Adipocyte (in vitro differentiated cells): ENCODE data around the gene KIF20B.

Experiments
- DNase-seq: peaks from one replicate; pipeline ENCODE4 v3.0.0-alpha.2; 2015; ENCODE audit warnings: low read depth
- H3K27me3 ChIP-seq: replicated peaks from 2 replicates; pipeline ENCODE4 v1.7.0; 2013; ENCODE audit warnings: mild to moderate bottlenecking, low read length, moderate library complexity; ENCODE audit not compliant: control insufficient read depth, insufficient read depth
- H3K36me3 ChIP-seq: 2 replicates; pipeline ENCODE4 v1.7.0; 2013; ENCODE audit warnings: low read length, mild to moderate bottlenecking, moderate library complexity; ENCODE audit not compliant: control insufficient read depth, insufficient read depth, severe bottlenecking
- H3K4me1 ChIP-seq: 2 replicates; pipeline ENCODE4 v1.7.0; 2013; ENCODE audit warnings: mild to moderate bottlenecking, low read length, moderate library complexity; ENCODE audit not compliant: control insufficient read depth, insufficient read depth
- H3K4me3 ChIP-seq: 2 replicates; pipeline ENCODE4 v1.7.0; 2013; ENCODE audit warnings: mild to moderate bottlenecking, low read length, moderate library complexity
- H3K9ac ChIP-seq: 2 replicates; pipeline ENCODE4 v1.7.0; 2013; ENCODE audit warnings: mild to moderate bottlenecking, low read length, moderate library complexity
- H3K9me3 ChIP-seq: 2 replicates; pipeline ENCODE4 v1.7.0; 2013; ENCODE audit warnings: mild to moderate bottlenecking, low read length, moderate library complexity; ENCODE audit not compliant: control insufficient read depth

The KIF20B gene

GRCh38 chr10:89701242-89702120, at the start of gene KIF20B:
TSS of gene KIF20B (plus strand) at chr10:89701590. CDS start at chr10:89705295, 3,705 bp downstream.
- peak; percentile 99 for DNase-seq
- Histone ChIP-seq H3K9me3 (no peaks in the 10 kb centered on the region), H3K27me3 (no peaks in the 10 kb centered on the region), H3K4me3 (peak within 1 kb of the TSS; percentile 98), H3K4me1 (peaks cover 11% of the 10 kb centered on the region), H3K9ac (peak within 1 kb of the TSS; percentile 91), H3K36me3 (no peaks in the 10 kb centered on the region)

- no peak for DNase-seq
- no peak overlapping the region for H3K9ac ChIP-seq
- H3K9me3 ChIP-seq: peaks cover 5% of the 10 kb centered on the region
- H3K4me3 ChIP-seq: no peak overlapping the region
- H3K27me3 ChIP-seq: no peaks in the 10 kb centered on the region
- no peaks in the 10 kb centered on the region for H3K36me3 ChIP-seq
- peaks cover 2% of the 10 kb centered on the region for H3K4me1 ChIP-seq
Observed at GRCh38 chr10:89651916-89652573, 49.3 kb upstream of the KIF20B start.

GRCh38 chr10:89652806-89653370, 48.5 kb upstream of the KIF20B start:
- H3K4me3 ChIP-seq: no peak overlapping the region
- peaks cover 2% of the 10 kb centered on the region for H3K4me1 ChIP-seq
- no peak overlapping the region for H3K9ac ChIP-seq
- DNase-seq: no peak
- H3K27me3 ChIP-seq: no peaks in the 10 kb centered on the region
- peaks cover 5% of the 10 kb centered on the region for H3K9me3 ChIP-seq
- H3K36me3 ChIP-seq: no peaks in the 10 kb centered on the region

GRCh38 chr10:89653410-89653869, 48.0 kb upstream of the KIF20B start:
- DNase-seq: no peak
- no peaks in the 10 kb centered on the region for H3K27me3 ChIP-seq

GRCh38 chr10:89655722-89656121, 45.7 kb upstream of the KIF20B start:
- Histone ChIP-seq H3K27me3 (no peaks in the 10 kb centered on the region), H3K4me3 (no peak overlapping the region), H3K4me1 (peaks cover 13% of the 10 kb centered on the region), H3K9me3 (no peaks in the 10 kb centered on the region), H3K9ac (no peak overlapping the region), H3K36me3 (no peaks in the 10 kb centered on the region)
- DNase-seq: no peak

More at GRCh38 chr10:89653410-89653869, 48.0 kb upstream of the KIF20B start:
- no peak overlapping the region for H3K4me3 ChIP-seq
- peaks cover 2% of the 10 kb centered on the region for H3K4me1 ChIP-seq
- no peak overlapping the region for H3K9ac ChIP-seq
- peaks cover 5% of the 10 kb centered on the region for H3K9me3 ChIP-seq
- no peaks in the 10 kb centered on the region for H3K36me3 ChIP-seq

- H3K4me3 ChIP-seq: no peak overlapping the region
- no peak for DNase-seq
Observed at GRCh38 chr10:89657302-89657701, 44.1 kb upstream of the KIF20B start.

GRCh38 chr10:89659143-89660131, 42.0 kb upstream of the KIF20B start:
- Histone ChIP-seq H3K9me3 (no peaks in the 10 kb centered on the region), H3K4me1 (peaks cover 11% of the 10 kb centered on the region), H3K9ac (no peak overlapping the region), H3K36me3 (no peaks in the 10 kb centered on the region), H3K27me3 (no peaks in the 10 kb centered on the region), H3K4me3 (peak overlapping the region; percentile 34)
- DNase-seq: peak; percentile 77

More at GRCh38 chr10:89657302-89657701, 44.1 kb upstream of the KIF20B start:
- no peak overlapping the region for H3K9ac ChIP-seq
- H3K9me3 ChIP-seq: no peaks in the 10 kb centered on the region
- no peaks in the 10 kb centered on the region for H3K36me3 ChIP-seq
- H3K4me1 ChIP-seq: peaks cover 13% of the 10 kb centered on the region
- no peaks in the 10 kb centered on the region for H3K27me3 ChIP-seq

GRCh38 chr10:89662596-89662995, 38.8 kb upstream of the KIF20B start:
- Histone ChIP-seq H3K36me3 (no peaks in the 10 kb centered on the region), H3K9me3 (no peaks in the 10 kb centered on the region), H3K4me3 (no peak overlapping the region), H3K9ac (no peak overlapping the region), H3K4me1 (peaks cover 11% of the 10 kb centered on the region), H3K27me3 (no peaks in the 10 kb centered on the region)
- DNase-seq: no peak

- Histone ChIP-seq H3K27me3 (no peaks in the 10 kb centered on the region), H3K9ac (no peak overlapping the region), H3K4me3 (no peak overlapping the region), H3K9me3 (no peaks in the 10 kb centered on the region), H3K36me3 (no peaks in the 10 kb centered on the region), H3K4me1 (peaks cover 11% of the 10 kb centered on the region)
- DNase-seq: no peak
Observed at GRCh38 chr10:89663144-89663543, 38.2 kb upstream of the KIF20B start.

GRCh38 chr10:89664203-89664602, 37.2 kb upstream of the KIF20B start:
- Histone ChIP-seq H3K9ac (no peak overlapping the region), H3K4me1 (peaks cover 6% of the 10 kb centered on the region), H3K4me3 (no peak overlapping the region), H3K9me3 (no peaks in the 10 kb centered on the region), H3K27me3 (no peaks in the 10 kb centered on the region), H3K36me3 (no peaks in the 10 kb centered on the region)
- no peak for DNase-seq
